Esophagus squamous epithelium (tissue), 5 donors: ENCODE results near the gene AIF1L. TPM values are rescaled to one million over a fixed set of nuclear protein-coding genes. Genes with fewer than 3 reads are reported as not detected.

Source experiments
- DNase-seq: peaks from one replicate; lab custom pipeline; 2025; lab: John Stamatoyannopoulos, UW
- H3K27ac ChIP-seq, 4 donors: fragments of 200-600 bp; sonication (generic); one replicate each; pipeline ENCODE4 v1.5.1; 2016 to 2019; ENCODE audit warnings: mild to moderate bottlenecking in 1 of 4
- H3K27me3 ChIP-seq, 4 donors: fragments of 200-600 bp; sonication (generic); 1 replicate in 3 of 4; 2 replicates in 1 of 4; pipeline versions ENCODE4 v1.5.1 to v1.6.0; 2017 to 2021; ENCODE audit warnings: antibody characterized with exemption in 1 of 4
- H3K36me3 ChIP-seq, 3 donors: fragments of 200-600 bp; sonication (generic); one replicate each; pipeline ENCODE4 v1.5.1; 2016 to 2019
- H3K4me1 ChIP-seq, 3 donors: fragments of 200-600 bp; sonication (generic); one replicate each; pipeline ENCODE4 v1.5.1; 2017 to 2019
- H3K4me3 ChIP-seq, 4 donors: fragments of 200-600 bp; sonication (generic); 1 replicate in 3 of 4; 2 replicates in 1 of 4; pipeline ENCODE4 v1.5.1; 2016 to 2019; ENCODE audit warnings: mild to moderate bottlenecking in 2 of 4, moderate library complexity in 1 of 4
- H3K9me3 ChIP-seq, 3 donors: fragments of 200-600 bp; sonication (generic); one replicate each; pipeline ENCODE4 v1.5.1; 2016 to 2019
- POLR2A ChIP-seq, 4 donors: fragments of 450-650 bp; IDR thresholded peaks; one replicate each; pipeline ENCODE4 v1.6.1; 2017; ENCODE audit warnings: antibody characterized with exemption in 4 of 4, mild to moderate bottlenecking in 4 of 4, moderate library complexity in 3 of 4
- WGBS, 2 donors: methylation state at CpG; one replicate each; pipeline ENCODE4 v1.1.5; 2018; 5-methylcytosine and 5-hydroxymethylcytosine counted together
- intact Hi-C: fragments of 100-400 bp; cut with DNase I; formaldehyde crosslinking; loops from one replicate; pipeline ENCODE4 v1.15.0; 2022
- small RNA-seq, 4 donors: library from RNA; depleted of rRNA; stranded (forward); fragments of <200 nt; gene quantifications; one replicate each; pipeline ENCODE3, GENCODE V24; 2016
- total RNA-seq, 4 donors: library from RNA; depleted of rRNA; stranded (reverse); fragments of >200 nt; gene quantifications; one replicate each; pipeline ENCODE4 v1.1.0, GENCODE V29; 2016
- TF ChIP-seq, protein P1 (sequence below), 6 experiments: fragments of 450-650 bp in 4 of 6; fragments of 200-600 bp in 2 of 6; sonication (generic) in 2 of 6; IDR thresholded peaks; one replicate each; pipeline ENCODE4 v1.5.1; 2016 to 2019; ENCODE audit warnings: antibody characterized with exemption in 6 of 6, mild to moderate bottlenecking in 4 of 6, moderate library complexity in 4 of 6
- donor health status: DM: yes; HTN: yes; CAD: no.

The AIF1L gene
- total RNA-seq, 4 donors from 2014 or later, result 30.4 to 71.6 (median 38.3) TPM

DNA sequence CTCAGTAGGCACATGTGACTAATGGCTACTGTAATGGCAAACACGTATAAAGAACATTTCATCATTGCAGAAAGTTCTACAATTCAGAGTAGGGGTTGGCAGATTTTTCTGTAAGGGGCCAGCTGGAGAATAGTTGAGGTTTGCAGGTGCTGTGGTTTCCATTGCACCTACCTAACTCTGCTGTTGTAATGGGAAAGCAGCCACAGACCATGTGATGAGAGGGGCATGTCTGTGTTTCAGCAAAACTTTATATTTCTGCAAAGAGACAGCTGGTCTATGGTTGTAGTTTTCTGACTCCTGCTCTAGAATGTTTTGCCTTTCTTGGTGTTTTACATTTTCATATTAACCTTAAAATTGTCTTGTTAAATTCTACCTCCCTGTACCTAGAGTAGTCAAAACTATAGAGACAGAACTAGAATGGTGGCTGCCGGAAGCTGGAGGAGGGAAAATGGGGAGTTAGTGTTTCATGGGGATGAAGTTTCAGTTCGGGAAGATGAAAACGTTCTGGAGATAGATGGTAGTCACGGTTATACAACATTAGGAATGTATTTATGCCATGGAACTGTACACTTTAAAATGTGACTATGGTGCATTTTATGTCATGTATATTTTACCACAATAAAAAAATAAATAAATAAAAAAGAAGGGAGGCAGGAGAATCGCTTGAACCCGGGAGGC, 73.4 kb downstream of the AIF1L start:
- Histone ChIP-seq H3K27me3 (no peaks in the 10 kb centered on the region), H3K9me3 (no peaks in the 10 kb centered on the region), H3K36me3 (peaks cover 0 to 87% (median under 1%) of the 10 kb centered on the region in 3 donors), H3K4me3 (no peak overlapping the region), H3K4me1 (no peaks in the 10 kb centered on the region), H3K27ac (no peak overlapping the region)
- intact Hi-C loops, result no loop called here
- no peak for TF ChIP-seq POLR2A (IDR thresholded peaks at IDR 0.05)
- TF ChIP-seq, protein P1, sequence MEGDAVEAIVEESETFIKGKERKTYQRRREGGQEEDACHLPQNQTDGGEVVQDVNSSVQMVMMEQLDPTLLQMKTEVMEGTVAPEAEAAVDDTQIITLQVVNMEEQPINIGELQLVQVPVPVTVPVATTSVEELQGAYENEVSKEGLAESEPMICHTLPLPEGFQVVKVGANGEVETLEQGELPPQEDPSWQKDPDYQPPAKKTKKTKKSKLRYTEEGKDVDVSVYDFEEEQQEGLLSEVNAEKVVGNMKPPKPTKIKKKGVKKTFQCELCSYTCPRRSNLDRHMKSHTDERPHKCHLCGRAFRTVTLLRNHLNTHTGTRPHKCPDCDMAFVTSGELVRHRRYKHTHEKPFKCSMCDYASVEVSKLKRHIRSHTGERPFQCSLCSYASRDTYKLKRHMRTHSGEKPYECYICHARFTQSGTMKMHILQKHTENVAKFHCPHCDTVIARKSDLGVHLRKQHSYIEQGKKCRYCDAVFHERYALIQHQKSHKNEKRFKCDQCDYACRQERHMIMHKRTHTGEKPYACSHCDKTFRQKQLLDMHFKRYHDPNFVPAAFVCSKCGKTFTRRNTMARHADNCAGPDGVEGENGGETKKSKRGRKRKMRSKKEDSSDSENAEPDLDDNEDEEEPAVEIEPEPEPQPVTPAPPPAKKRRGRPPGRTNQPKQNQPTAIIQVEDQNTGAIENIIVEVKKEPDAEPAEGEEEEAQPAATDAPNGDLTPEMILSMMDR (IDR thresholded peaks at IDR 0.05), result no peak
- WGBS, 2 donors, result 81 to 90% methylated on average over 7 of the region's 7 CpGs
- DNase-seq, result no peak

Small RNA genes lying within 50 kb of the gene (small RNA-seq; reads per million reads assigned to genes)
- 0 reads per million in 4 donors for gene RNU6-881P

Other genes with a start within 250 kb of the AIF1L start
- gene QRFP, start 199.7 kb upstream of the AIF1L start, total RNA-seq, result under 1 TPM in 1 of 4 donors, not detected in 3; 0.18 TPM
- not detected for gene FIBCD1, start 157.3 kb upstream of the AIF1L start, total RNA-seq
- gene LAMC3, start 87.4 kb upstream of the AIF1L start, total RNA-seq, result 1 to 10 TPM in 3 of 4 donors, under 1 TPM in 1; 0.53 to 4.6 (median 2.7) TPM
- gene NUP214, start 29.1 kb downstream of the AIF1L start, total RNA-seq, result 10 to 100 TPM; 17.4 to 45.4 (median 31.1) TPM
- gene FAM78A, start 180.0 kb downstream of the AIF1L start, total RNA-seq, result 1 to 10 TPM in 3 of 4 donors, under 1 TPM in 1; 0.61 to 2.9 (median 2.0) TPM
- 1 to 10 TPM in 1 of 4 donors, under 1 TPM in 2, not detected in 1; 0.40 to 2.9 (median 0.97) TPM for gene PLPP7, start 193.2 kb downstream of the AIF1L start, total RNA-seq